K562 (cell line): ENCODE results near the gene UCN. TPM values are rescaled to one million over a fixed set of nuclear protein-coding genes. Genes with fewer than 3 reads are reported as not detected.

Source experiments
- ARID1B ChIP-seq: fragments of 450-650 bp; IDR thresholded peaks from 2 replicates; pipeline ENCODE4 v1.6.1; 2016; ENCODE audit warnings: antibody characterized with exemption, mild to moderate bottlenecking, inconsistent platforms
- ARID3A ChIP-seq: IDR thresholded peaks from 2 replicates; pipeline ENCODE4 v1.6.1; 2012; ENCODE audit warnings: low read depth, low read length, improper control_type of control experiment, borderline replicate concordance
- CBX2 ChIP-seq: fragments of 200-600 bp; sonication (generic); IDR thresholded peaks from one replicate; pipeline ENCODE4 v1.6.1; 2012; ENCODE audit warnings: mild to moderate bottlenecking, low read length, inconsistent platforms; ENCODE audit not compliant: insufficient read depth, poor library complexity, severe bottlenecking
- DMBX1 ChIP-seq: fragments of 250-450 bp; sonication (Bioruptor Pico); IDR thresholded peaks from 2 replicates; pipeline ENCODE4 v1.8.0; 2022; ENCODE audit warnings: inconsistent platforms, mild to moderate bottlenecking, moderate library complexity, borderline replicate concordance
- ESRRB ChIP-seq: fragments of 250-450 bp; sonication (Bioruptor Pico); IDR thresholded peaks from 2 replicates; pipeline ENCODE4 v1.5.0; 2020; ENCODE audit warnings: mild to moderate bottlenecking, moderate library complexity, borderline replicate concordance
- GABPA ChIP-seq: fragments of 200-800 bp; sonication (Bioruptor generic); conservative IDR thresholded peaks from 2 replicates; pipeline ENCODE4 v1.6.1; 2016; ENCODE audit warnings: low read depth, missing genetic modification characterization, missing compliant biosample characterization
- MNT ChIP-seq, 2 experiments: fragments of 450-650 bp; conservative IDR thresholded peaks; 2 replicates each; pipeline ENCODE4 v1.6.1; 2017; ENCODE audit warnings: mild to moderate bottlenecking in 2 of 2, moderate library complexity in 2 of 2
- NFE2L1 ChIP-seq: fragments of 450-650 bp; IDR thresholded peaks from 2 replicates; pipeline ENCODE4 v1.6.1; 2016; ENCODE audit warnings: missing genetic modification characterization, low read depth, mild to moderate bottlenecking, missing compliant biosample characterization, moderate library complexity, borderline replicate concordance
- NR3C1 ChIP-seq: sonication (generic); formaldehyde crosslinking; IDR thresholded peaks from 2 replicates; pipeline ENCODE4 v1.8.1; 2022; ENCODE audit warnings: missing genetic modification reagents
- POLR3G ChIP-seq: IDR thresholded peaks from 2 replicates; pipeline ENCODE4 v1.6.1; 2011; ENCODE audit not compliant: insufficient read length, insufficient replicate concordance; ENCODE audit errors: extremely low read depth
- RBBP5 ChIP-seq: fragments of 200-600 bp; sonication (generic); IDR thresholded peaks from 2 replicates; pipeline ENCODE4 v1.6.1; 2012; ENCODE audit warnings: borderline replicate concordance, mild to moderate bottlenecking, low read length, control low read depth, inconsistent platforms; ENCODE audit not compliant: insufficient read depth, poor library complexity, severe bottlenecking
- RBM15 ChIP-seq: fragments of 200-400 bp; formaldehyde crosslinking; IDR thresholded peaks from 2 replicates; pipeline ENCODE4 v1.6.1; 2018; ENCODE audit warnings: mild to moderate bottlenecking, low read length, moderate library complexity; ENCODE audit not compliant: insufficient read depth
- SIN3A ChIP-seq, 2 experiments: fragments of 150-350 bp in 1 of 2; IDR thresholded peaks; 2 replicates each; pipeline ENCODE4 v1.6.1; 2011 to 2016; ENCODE audit warnings: borderline replicate concordance in 2 of 2, low read depth in 2 of 2, low read length in 2 of 2, mild to moderate bottlenecking in 2 of 2, moderate library complexity in 2 of 2; ENCODE audit not compliant: control insufficient read depth in 1 of 2
- SNIP1 ChIP-seq: fragments of 450-650 bp; IDR thresholded peaks from 2 replicates; pipeline ENCODE4 v1.7.1; 2017; ENCODE audit warnings: low read depth, mild to moderate bottlenecking
- TAF9B ChIP-seq: fragments of 450-650 bp; IDR thresholded peaks from 2 replicates; pipeline ENCODE4 v1.6.1; 2018; ENCODE audit warnings: mild to moderate bottlenecking; ENCODE audit not compliant: partially characterized antibody
- THRB ChIP-seq: fragments of 450-650 bp; formaldehyde crosslinking; conservative IDR thresholded peaks from 2 replicates; pipeline ENCODE4 v1.4.0; 2022; ENCODE audit warnings: mild to moderate bottlenecking, missing genetic modification characterization
- ZKSCAN3 ChIP-seq: fragments of 250-450 bp; sonication (Bioruptor Pico); IDR thresholded peaks from 2 replicates; pipeline ENCODE4 v1.4.0; 2020
- ZNF316 ChIP-seq: fragments of 450-650 bp; IDR thresholded peaks from 2 replicates; pipeline ENCODE4 v1.6.1; 2016
- ZNF384 ChIP-seq: IDR thresholded peaks from 2 replicates; pipeline ENCODE4 v1.6.1; 2012; ENCODE audit warnings: low read depth, low read length, improper control_type of control experiment
- ZNF785 ChIP-seq: fragments of 250-450 bp; sonication (Bioruptor Pico); IDR thresholded peaks from 2 replicates; pipeline ENCODE4 v1.4.0; 2020; ENCODE audit warnings: mild to moderate bottlenecking
- polyA plus RNA-seq, 8 experiments: library from polyadenylated mRNA; depleted of rRNA in 4 of 8; stranded (reverse) in 5 of 8; unstranded in 3 of 8; fragments of >200 nt; fragmentation: Nextera tagmentation in 2 of 8; fragmentation: Illumina TruSeq in 1 of 8; extraction: Ambion mirVana in 2 of 8; extraction: Trizol in 1 of 8; gene quantifications; 2 replicates each; pipeline versions ENCODE4 v1.2.1 to v1.2.3, GENCODE V29; 2011 to 2014; ENCODE audit warnings: inconsistent platforms in 1 of 8, missing spikeins in 1 of 8
- total RNA-seq, 7 experiments: library from RNA; depleted of rRNA in 6 of 7; stranded (reverse); fragments of >200 nt in 6 of 7; fragmentation: Illumina TruSeq in 2 of 7; extraction: Trizol in 2 of 7; gene quantifications; 2 replicates each; pipeline versions ENCODE4 v1.2.1 to v1.2.3, GENCODE V29; 2011 to 2021; ENCODE audit warnings: low replicate concordance in 1 of 7
- TF ChIP-seq, protein P1 (sequence below): sonication (generic); formaldehyde crosslinking; IDR thresholded peaks from 2 replicates; pipeline ENCODE4 v1.8.1; 2022; ENCODE audit warnings: missing genetic modification reagents

The UCN gene
- total and polyA plus RNA-seq, 9 of the 15 experiments (the other 6 are each of a cell fraction or from before 2014, with no cell fraction given) = 0.10 to 2.7 (median 0.43) TPM

DNA sequence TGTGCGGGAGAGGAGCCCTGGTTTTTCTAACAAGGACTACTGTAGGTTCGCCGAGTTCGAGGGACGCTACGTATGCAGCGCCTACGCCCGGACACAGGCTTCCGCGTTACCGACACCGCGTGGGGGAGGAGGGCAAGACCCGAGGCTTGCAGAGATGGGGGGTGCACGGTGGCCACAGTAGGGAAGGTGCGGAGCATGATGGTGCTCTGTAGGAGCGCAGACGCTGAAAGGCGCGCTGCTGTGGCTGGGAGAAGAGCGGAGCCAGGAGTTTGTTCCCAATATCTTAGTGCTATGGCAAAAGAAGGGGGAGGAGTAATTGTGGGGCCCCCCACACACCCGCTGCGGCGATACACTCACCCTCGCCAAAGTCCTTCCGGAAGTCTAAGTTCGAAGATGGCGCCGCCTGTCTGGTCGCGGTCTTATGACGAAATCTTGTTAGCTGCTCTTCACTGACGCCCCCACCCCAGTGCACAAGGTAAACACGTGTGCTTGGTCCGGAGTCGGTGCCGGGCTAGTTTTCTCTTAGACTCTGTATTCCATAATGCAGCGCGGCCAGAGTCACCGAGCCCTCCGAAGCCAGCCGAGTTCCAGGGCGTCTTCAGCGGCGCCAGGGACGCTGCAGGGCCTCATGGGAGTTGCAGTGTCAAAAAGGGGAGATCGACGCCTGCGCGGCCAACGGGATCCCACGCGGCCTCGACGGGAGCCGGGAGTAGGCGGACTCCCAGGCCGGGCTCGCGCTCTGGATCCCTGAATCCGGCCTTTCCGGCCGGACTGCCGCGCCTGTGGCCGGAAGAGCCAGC is 48.3 kb upstream of the UCN start, which contains the start of gene GTF3C2 (continued):
- peak; percentile 92 for TF ChIP-seq GABPA (tag)
- no peak for TF ChIP-seq RBM15
- TF ChIP-seq TAF9B = peak; percentile 76
- no peak for TF ChIP-seq ZNF785
- TF ChIP-seq SIN3A (IDR thresholded peaks at IDR 0.05; ENCODE audit: borderline replicate concordance in 2 of 2, control insufficient read depth in 1 of 2, low read depth in 2 of 2, low read length in 2 of 2) = peak; percentile 37 to 76; a peak in 2 of 4 replicates
- no peak for TF ChIP-seq DMBX1 (CRISPR knock-in tag)
- TF ChIP-seq ARID3A = no peak
- TF ChIP-seq CBX2 = no peak
- TF ChIP-seq NR3C1 (CRISPR knock-in tag) = no peak
- peak; percentile 86 for TF ChIP-seq RBBP5
- TF ChIP-seq ZKSCAN3 = no peak
- no peak for TF ChIP-seq ESRRB
- TF ChIP-seq ARID1B = peak; percentile 31
- TF ChIP-seq POLR3G = no peak
- TF ChIP-seq NFE2L1 (tag) = no peak
- TF ChIP-seq ZNF316 = no peak
- TF ChIP-seq SNIP1 = no peak
- TF ChIP-seq MNT (conservative IDR thresholded peaks at IDR 0.05) = peak; percentile 98 to 99
- TF ChIP-seq ZNF384 = no peak; the same call in 1 of the 2 replicates
- TF ChIP-seq, protein P1, sequence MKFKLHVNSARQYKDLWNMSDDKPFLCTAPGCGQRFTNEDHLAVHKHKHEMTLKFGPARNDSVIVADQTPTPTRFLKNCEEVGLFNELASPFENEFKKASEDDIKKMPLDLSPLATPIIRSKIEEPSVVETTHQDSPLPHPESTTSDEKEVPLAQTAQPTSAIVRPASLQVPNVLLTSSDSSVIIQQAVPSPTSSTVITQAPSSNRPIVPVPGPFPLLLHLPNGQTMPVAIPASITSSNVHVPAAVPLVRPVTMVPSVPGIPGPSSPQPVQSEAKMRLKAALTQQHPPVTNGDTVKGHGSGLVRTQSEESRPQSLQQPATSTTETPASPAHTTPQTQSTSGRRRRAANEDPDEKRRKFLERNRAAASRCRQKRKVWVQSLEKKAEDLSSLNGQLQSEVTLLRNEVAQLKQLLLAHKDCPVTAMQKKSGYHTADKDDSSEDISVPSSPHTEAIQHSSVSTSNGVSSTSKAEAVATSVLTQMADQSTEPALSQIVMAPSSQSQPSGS (CRISPR knock-in tag) = no peak
- TF ChIP-seq THRB (CRISPR knock-in tag) = no peak
